HG02678 (cell line): ENCODE measurements around the gene RAG2.
"Not testable (repeated sequence)": the region's sequence is repeated elsewhere in the genome, so short reads cannot be mapped to it uniquely, and the experiment has no call there.

Source experiments
- ATAC-seq: cut with Tn5 transposase; IDR thresholded peaks from one replicate; pipeline ENCODE4 v1.9.1; 2021; ENCODE audit warnings: mild to moderate bottlenecking, moderate library complexity; ENCODE audit not compliant: unreplicated experiment

RAG2 gene

DNA sequence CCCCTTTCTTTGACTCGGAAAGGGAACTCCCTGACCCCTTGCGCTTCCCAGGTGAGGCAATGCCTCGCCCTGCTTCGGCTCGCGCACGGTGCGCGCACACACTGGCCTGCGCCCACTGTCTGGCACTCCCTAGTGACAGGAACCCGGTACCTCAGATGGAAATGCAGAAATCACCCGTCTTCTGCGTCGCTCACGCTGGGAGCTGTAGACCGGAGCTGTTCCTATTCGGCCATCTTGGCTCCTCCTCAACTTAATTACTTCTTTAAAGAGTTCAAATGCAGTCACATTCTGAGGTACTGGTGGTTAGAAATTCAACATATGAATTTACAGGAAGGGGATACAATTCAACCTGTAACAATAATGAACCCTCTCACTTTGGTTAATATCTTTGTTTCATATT is 40.6 kb downstream of the RAG2 start:
- not testable (repeated sequence) for ATAC-seq

DNA sequence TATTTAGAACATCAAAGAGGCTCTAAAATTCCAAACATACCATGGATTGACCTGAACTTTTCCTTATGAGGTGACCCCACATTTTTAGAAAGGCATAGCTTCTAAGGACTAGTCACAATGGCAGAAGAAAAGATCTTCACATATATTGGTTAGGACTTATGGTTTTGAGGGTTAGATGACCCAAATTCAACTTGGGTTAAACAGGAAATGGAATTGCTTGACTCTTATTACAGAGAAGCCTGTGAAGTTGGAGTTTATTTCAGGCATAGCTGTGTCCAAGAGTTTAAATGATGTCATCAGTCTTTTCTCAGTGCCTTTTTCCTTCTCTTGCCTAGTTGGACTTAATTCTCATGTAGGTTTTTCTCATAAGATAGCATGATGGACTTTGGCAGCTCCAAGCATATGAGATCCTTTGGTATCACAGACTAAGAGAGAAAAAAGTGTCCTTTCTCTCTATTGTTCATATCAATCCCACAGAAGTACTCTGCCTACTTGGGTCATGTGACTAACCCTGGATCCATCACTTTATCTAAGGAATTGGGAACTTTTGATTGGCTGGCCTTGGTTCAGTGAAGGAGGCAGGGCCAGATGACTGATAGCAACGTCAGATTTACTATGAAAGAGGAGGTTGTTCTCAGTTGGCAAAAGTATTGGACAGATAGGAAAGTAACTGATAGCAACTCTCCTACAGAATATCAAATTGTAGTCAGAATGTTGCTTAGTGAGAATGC is 47.5 kb downstream of the RAG2 start:
- ATAC-seq: no peak
